DMS53 treated with DMSO at 0.1 percent for 48 hours (cell line): ENCODE measurements around the gene VPS16.

Experiments
- DNase-seq: peaks from one replicate; lab custom pipeline; 2025; ENCODE audit not compliant: unreplicated experiment; lab: John Stamatoyannopoulos, UW

VPS16 gene

DNA sequence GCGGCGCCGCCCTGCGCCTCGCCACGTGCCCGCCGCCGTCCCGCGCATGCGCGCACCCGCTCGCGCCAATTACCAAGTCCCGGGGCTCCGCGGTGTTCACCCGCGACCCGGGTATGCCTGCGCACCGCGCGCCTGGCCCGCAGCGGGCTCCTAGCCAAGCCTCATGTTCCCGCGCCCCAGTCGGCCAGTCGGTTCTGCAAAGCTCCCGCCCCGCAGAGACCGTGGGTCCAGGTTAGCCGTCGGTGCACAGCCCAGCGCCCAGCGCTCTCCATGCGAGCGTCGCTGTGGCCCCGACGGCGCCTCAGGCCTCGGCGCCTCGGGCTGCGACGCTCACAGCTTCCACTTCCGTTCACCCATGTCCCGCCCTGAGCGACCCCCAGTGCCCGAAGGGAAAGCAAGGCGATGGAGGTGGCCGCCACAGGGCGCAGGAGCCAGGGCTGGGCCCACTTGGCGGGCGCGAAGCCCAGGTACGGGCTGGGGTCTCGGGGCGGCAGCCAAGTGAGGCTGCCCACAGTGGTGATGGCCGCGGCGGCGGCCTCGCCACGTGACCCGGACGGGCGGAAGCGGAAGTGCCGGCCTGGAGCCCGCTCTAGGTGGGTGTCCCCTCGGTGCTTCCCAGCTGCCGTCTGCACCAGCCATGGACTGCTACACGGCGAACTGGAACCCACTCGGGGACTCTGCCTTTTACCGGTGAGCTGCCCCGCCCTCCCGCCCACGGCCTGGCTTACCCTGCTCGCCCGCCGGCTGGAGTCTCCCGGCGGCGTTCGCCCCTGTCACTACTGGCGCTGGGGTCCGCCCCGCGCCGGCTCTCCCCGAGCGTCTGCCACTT is at the start of gene VPS16, which contains the start of gene PCED1A:
Gene VPS16 (plus strand): TSS at position 608 of the 829 bp plus-strand sequence. CDS start 30 bp downstream, at position 638.
Gene PCED1A (minus strand): TSS at position 518 of the 829 bp plus-strand sequence. CDS start 743 bp downstream, outside the sequence.
- peak; percentile 72 for DNase-seq

- DNase-seq, result no peak
Observed at GRCh38 chr20:2793471-2793870, 47.1 kb upstream of the VPS16 start.

DNA sequence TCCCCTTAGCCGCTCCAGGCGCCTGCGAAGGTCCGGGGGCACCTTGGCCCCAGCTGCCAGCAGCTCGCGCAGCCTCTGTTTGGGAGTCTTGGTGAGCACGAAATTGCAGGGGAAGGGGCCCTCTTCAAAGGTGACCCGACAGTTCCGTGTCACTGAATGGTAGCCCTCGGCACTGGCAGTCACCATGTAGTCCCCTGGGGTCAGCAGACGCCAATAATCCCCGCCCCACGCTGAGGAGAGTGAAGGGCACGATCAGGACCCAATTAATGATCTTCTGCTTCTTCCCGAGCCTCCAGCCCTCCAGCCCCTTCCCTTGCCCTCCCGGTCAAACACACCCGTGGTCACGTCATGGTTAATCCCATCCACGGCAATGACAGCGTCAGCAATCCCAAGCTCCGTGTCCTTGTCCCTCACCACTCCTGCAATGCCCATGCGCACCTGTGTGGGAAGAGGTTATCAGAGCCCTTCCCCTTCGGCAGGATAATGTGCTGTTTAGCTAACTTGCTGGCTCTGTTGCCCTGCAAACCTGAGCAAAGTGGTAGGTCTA is 46.3 kb upstream of the VPS16 start:
- DNase-seq, result no peak

GRCh38 chr20:2794866-2795447 is 45.6 kb upstream of the VPS16 start:
- DNase-seq, result peak; percentile 41

GRCh38 chr20:2795451-2795850 is 45.1 kb upstream of the VPS16 start:
- DNase-seq, result no peak

DNA sequence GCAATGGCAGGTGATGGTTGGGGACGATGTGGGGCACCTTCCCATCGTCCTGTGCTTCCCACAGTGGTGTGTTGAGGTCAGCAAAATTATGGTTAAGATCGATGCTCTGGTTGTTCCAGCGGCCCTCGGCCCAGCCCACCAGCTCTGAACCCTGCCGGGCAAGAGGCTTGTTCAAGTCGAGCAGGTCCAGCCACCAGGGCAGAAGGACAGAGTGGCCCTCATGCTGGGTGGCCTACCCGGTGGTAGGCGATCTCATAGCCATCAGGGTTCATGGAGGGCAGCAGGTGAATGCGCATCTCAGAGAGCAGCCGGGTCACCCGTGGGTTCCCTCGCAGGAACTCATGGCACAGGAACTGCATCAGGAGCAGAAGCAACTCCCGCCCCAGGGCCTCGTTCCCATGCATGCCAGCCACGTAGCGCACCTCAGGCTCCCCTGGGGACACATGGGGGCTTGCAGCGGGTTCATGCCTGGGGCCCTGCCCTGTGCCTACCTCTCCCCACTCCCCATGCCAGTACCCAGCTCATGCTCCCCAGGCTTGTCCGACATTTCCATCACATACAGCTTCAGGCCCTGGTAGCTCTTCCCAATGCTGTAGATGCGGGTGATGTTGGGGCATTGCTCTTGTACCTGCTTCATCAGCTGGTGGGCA is 44.4 kb upstream of the VPS16 start:
- no peak for DNase-seq

- DNase-seq, result no peak
Observed at GRCh38 chr20:2797136-2797983, 43.2 kb upstream of the VPS16 start.

GRCh38 chr20:2798095-2798805 is 42.3 kb upstream of the VPS16 start:
- DNase-seq, result no peak

DNA sequence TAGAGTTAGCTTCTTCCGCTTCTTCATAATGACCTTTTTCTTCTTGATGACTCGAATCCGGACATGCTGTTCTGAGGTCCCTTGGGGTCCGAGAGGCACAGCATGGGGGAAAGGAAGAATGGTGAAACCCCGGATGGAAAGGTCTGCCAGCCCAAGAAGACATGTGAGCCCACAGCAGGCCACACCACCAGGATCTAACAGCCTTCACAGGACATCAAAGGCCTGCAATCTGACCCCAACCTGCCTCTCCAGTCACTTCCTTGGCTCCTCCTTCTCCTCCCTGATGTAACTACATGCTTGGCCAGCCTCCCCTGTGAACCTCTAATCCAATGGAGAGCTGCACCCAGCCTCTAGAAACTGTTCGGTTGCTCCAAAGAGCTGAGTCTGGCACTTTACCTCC is 41.7 kb upstream of the VPS16 start:
- DNase-seq, result no peak

DNA sequence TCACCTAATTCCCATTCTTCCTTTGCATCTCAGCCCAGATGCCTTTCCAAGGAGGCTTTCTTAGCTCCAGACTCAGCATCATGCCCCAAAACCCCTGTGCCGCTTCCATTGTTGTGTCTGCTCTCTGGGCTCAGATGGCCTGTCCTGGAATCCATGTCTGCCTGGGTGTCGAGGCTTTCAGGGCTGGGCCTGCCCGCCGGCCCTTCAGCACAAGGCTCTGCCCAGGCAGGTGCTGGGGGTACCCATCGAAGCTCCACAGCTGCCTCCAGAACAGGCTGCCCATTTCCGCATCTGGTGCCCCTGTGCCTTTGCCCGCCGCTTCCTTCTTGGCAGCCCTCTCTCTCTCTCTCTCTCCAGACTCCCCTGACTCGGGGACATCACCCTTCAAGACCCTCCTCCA is 41.3 kb upstream of the VPS16 start:
- DNase-seq, result no peak

GRCh38 chr20:2799688-2800520 is 40.6 kb upstream of the VPS16 start:
- no peak for DNase-seq

DNA sequence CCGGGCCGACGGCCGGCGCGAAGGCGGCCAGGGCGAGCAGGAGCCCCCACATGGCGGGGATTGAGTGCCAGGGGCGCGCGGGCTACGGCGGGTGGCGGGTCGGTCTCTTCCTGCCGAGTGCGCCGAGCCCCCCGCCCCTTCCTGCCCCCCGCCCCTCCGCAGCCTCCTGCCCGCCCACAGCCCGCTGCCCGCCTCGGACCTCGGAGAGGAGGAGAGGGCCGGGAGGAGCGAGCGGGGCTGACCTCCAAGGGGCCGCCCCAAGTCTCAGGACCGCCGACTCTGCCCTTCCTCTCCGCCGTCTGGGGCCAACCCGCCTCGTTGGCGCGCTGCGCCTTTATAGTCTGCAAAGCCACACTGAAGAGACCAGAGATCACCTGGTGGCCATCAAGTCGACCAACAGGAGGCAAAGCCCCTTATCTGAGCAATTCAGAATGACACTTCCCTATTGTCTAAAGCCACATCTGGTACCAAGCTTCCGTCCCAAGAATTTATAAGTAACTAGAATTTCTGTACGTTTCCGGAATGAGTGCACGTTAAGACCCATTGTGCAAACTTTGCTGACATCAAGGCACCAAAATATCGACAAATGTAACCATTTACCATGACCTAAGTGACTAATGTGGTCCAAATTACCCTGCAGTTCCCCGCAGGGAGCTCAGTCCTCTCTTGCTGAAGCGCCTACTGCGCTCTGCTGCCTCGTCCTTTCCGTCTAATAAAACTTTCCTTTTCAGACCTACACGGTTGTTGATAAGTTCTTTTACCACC is 39.8 kb upstream of the VPS16 start, which contains the start of gene CPXM1:
Gene CPXM1 (minus strand): TSS at position 107 of the 765 bp plus-strand sequence. CDS start 55 bp downstream, at position 52.
- DNase-seq, result no peak

GRCh38 chr20:2801286-2801728 is 39.2 kb upstream of the VPS16 start:
- DNase-seq, result no peak

- DNase-seq, result no peak
Observed at GRCh38 chr20:2804041-2804828, 36.3 kb upstream of the VPS16 start.

DNA sequence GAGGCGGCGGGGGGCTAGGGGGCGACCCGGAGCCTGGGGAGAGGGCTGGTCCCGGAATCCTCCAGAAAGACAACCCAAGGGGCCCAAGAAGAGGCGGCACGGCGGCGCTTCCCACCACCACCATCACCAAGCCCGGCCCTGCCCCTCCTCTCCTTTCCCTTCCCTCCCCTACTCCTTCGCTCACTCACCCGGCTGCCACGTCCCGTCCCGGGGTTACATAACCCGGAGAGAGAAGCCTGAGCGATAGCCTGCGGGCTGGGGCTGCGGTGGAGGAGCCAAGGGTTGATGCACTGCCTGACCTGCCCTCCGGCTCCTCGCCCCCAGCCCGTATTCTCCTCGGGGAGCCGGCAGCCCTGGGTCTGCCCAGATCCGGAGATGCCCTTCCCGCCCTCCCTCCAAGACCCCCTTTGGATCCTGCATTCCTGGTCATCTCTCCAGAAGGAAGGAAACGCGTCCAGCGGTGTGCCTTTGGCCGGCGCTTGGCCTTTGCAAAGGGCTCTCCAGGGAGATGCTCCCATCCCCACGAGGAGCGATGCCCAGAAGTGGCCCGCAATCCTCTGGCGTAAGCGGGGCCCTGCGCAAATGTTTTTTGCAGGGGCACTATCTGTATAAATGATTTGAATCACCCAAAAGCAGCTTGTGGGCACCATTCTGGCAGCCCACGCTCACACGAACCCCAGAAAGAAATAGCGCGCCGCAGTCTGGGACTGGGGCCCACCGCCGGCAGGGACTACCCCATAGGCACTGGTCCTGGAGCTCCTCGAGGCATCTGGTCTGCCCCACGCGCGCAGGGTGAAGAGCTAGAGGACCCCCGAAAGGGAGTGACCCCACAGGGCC is 35.5 kb upstream of the VPS16 start:
- DNase-seq, result no peak

GRCh38 chr20:2805689-2806350 is 34.7 kb upstream of the VPS16 start:
- no peak for DNase-seq
